ENCODE measurements around the gene PAK6.

The PAK6 gene

DNA sequence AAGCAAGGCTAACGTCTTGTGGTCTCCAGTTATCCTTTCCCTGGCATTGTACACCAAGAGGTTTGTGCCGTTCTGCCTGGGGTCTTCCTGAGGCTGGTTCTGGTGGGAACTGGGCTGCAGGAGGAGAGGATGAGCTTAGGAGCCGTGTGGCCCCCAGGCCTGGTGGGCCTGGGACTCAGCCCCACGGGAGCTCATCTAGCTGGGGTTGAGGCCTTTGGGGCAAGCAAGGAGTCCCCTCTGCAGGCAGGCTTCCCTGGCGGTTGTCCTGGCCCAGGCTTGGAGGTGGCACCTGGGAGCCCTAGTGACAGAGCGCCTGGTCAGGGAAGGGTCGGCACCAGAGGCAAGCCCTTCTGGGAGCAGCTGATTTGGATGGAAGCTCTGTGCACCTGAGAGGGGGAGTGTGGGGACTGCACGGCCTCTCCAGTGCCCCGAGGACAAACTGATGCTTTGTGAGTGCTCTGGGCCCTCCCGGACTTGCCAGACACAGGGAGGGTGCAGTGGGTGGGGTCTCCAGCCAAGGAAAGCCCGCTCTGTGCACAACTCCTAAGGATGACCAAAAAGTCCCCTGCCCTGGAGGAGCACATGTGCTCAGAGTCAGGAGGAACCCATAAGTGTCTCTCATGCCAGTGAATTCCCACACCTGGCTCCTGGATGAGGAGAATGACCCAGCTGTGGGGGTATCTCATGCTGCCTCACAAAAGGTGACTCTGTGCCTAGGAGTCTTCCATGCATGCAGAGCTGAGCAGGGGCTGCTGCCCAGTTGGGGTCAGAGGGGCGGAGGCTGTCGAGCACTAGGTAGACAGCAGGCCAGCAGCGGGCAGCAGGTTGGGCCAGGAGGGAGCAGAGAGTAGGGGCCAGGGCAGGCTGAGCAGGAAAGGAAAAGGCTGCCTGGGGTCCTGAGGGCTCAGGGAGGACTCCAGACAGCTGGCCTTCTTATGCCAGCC lies 2.7 kb downstream of the PAK6 start:
- DNase-seq (ENCODE audit: low spot score), result no peak

DNA sequence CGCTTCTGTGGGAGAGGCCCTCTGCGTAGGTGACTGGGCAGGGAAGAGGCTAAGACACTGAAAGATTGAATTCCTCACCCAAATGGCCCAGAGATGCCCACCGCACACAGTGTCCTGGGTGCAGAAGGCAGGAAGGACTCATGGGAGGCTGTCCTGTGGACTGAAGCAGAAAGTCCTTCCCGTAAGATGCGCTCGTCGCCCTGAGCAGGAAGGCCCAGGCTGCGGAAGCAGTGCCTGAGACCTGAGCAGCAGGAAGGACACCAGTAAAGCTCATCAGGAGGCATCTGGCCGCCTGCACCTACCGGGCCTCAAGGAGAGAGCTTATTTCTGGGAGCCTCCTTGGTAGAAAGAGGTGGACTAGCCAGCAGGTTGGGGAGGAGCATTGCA lies 3.3 kb downstream of the PAK6 start:
- DNase-seq (ENCODE audit: low spot score), result no peak

DNA sequence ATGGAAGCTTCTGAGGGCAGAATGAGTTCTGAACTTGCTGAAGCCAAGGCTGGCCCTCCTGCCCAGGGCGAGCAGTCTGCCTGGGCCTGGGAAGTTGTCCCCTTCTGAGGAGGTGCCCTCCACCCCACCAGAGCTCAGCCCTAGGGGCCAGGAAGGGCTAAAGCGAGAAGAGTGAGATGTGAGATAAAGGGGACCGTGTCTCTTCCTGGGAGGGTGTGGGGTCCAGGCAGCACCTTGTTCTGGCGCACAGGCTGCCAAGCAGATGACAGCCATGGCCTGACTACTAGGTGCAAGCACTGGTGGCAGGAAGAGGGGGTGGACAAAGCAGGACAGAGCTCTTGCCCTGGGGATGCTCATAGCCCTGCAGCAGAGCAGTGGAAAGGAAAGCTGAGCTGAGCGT lies 3.7 kb downstream of the PAK6 start:
- no peak for DNase-seq (ENCODE audit: low spot score)

DNA sequence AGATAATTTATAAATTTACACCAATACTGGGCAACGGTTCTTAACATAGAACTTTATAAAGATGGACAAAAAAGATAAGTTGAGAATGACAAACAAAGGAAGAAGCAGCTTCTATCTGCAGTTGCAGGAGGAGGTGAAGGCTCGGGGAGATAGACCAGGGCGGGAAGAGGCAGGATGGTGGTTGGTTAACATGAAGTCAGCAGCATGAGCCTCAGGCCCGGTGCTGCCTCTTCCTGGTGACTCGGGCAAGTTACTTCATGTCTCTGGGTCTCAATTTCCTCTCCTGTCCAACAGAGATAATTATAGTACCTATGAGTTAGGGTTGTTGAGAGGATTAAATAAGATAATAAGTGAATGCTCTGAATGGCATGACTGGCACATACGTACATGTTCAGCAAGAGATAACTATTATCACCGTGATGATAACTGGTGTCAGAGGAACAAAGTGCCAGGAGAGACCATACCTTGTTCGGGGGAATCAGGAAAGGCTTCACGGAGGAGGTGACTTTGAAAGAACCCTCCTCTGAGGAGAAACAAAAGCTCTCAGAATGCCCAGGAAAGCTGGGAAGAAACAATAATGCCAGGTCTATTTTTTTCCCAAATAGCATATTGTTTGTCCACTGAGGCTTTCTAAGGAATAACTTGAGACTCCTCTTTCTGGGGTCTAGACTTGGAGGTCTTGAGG lies 4.4 kb downstream of the PAK6 start:
- DNase-seq (ENCODE audit: low spot score), result no peak

DNA sequence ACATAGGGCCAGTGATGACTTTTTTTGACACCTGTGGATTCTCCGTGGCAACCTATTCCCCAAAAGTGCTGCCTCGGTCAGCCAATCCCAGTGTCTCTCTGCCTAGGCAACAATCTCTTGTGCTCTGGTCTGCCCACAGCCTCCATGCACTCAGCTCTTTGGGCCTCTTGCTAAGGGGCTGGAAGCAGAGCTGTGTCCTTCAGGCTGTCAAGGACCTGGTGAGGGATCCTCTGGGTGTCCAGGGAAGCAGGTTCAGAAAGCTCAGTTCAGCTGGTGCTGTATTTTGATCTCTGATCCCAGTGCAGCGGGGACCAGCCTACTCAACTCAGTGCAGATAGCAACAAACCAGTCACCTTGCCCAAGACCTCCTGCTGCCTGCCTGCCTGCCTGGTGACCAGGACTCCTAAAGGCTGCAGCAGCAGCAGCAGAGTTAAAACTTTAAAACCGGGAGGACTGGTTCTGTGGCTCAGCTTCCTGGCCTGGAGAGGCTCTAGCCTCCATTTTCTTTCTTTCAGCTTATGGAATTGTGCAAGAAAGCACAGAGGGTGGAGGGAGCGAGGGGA lies 6.2 kb downstream of the PAK6 start:
- no peak for DNase-seq (ENCODE audit: low spot score)

DNA sequence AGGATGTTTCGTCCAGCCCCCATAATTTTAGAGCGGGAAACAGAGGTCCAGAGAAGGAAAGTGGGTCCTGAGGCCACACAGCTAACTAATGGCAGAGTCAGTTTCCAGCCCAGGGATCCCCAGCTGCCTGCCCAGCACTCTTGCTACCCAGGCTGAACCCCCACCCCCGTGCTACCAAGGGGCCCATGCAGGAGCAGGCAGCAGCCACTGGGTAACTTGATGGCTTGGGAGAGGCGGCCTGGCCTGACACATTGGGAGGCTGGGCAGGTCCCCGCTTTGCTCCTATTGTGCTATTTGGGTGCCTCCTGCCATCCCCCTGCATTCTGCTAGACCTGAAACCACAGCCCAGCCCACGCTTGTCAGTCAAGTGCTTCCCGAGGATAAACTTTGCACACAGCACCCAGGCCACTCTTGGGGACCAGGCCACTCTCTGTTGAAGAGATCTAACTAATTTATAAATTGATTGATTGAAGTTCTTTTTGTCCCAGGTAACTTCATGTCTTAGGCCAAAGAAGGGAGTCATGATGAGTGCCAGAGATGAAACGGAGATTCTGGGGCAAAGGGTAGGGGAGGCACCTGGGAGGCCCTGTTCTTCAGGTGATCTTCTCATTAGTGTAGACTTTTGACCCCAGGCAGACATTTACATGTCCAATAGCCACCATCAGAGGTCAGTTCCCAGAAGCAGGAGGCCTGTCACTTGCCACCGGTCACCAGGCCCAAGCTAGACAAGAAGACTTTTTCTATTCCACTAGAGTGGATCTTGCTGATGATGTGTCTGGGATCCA lies 7.0 kb downstream of the PAK6 start:
- no peak for DNase-seq (ENCODE audit: low spot score)

DNA sequence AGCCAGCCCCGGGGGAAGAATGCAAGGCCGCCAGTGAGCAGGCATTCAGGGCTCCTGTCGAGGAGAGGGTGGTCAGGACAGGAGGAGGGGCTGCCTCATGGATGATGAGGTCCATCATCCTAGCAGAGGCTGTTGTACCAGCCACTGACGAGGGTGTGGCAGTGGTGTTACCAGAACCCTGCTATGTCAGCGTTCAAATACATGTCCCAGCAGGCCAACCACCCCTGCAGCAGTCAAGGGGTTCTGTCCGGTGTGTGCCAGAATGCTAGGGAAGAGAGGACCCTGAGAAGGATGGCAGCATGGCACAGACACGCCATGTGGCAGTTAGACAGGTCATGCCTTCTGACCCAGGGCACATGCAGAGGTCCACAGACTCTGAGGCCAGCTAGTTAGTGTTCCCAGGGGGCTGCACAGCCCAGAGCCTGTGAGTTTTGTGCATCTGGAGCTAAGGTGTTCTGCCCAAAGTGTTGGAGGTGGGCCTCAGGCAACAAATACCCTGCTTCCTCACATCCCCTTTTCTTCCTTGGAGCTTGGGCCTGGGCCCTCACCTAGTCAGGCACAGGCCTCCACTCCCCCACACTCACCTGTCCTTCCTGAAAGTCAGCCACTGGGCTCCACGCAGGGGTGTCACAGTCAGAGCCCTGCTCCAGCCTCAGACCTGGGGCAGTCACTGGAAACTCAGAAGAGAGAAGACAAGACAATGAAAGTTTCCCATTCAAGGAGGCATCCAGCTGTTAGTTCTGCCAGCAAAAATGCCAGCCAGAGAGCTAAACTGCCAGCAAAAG lies 7.8 kb downstream of the PAK6 start:
- no peak for DNase-seq (ENCODE audit: low spot score)

DNA sequence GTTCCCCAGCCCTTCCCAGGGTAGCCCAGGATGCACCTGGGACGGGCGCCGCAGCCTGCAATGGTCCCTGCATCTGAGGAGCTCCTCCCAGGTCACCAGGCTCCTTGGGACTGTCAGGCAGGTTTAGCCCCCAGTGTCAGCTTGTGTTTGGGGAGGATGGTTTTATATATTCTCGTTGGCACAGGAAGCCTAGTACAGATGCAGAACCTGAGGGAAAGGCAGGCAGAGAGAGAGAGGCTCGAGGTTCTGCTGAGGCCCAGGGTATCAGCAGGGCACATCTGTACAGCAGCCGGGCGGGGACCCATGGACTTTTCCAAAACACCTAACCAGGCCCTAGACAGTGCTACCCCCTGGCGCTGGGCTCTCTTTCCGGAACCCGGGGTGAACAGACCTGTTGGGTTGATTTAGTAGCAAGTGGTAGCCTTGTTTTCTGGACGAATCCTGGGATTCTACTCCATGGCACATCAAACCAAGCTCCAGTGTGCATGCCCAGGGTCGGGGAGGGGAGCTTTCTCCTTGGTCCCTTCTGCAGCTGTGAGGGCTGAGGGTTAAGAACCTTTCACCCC lies 8.6 kb downstream of the PAK6 start:
- no peak for DNase-seq (ENCODE audit: low spot score)

DNA sequence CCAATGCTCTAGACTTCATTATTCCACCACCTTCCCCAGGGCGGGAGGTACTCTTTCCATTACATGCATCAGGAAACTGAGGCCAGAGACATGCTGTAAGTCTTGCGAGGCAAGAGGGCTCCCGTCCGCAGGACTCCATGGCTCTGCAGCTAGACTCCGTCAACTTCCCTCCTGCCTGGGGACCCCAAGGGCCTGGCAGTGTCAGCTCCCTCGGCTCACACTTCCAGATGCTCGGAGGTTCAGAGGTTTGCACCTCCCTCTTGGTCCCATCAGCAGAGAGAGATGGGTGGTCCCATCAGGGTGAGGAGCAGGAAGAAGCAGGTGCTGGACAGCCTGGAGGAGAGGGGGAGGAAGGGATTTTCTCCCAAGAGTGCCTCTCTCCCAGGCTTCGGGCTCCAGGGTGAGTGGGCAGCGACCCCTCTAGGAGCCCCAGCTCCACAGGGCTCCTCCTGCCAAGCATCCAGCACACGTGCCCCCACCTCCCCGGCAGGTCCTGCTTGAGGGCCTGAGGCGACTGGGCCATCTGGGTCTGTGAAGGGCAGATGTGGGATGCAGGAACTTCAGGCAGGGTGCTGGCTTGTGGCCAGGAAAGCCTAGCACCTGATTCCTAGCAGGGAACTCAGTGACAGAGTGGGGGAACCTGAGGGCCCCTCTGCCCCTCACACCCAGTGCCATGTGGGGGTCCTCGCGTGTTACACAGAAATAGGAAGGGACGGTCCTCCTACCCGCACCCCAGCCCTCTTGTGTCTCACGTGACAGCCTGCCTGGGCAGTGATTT lies 9.3 kb downstream of the PAK6 start:
- DNase-seq (ENCODE audit: low spot score), result no peak

DNA sequence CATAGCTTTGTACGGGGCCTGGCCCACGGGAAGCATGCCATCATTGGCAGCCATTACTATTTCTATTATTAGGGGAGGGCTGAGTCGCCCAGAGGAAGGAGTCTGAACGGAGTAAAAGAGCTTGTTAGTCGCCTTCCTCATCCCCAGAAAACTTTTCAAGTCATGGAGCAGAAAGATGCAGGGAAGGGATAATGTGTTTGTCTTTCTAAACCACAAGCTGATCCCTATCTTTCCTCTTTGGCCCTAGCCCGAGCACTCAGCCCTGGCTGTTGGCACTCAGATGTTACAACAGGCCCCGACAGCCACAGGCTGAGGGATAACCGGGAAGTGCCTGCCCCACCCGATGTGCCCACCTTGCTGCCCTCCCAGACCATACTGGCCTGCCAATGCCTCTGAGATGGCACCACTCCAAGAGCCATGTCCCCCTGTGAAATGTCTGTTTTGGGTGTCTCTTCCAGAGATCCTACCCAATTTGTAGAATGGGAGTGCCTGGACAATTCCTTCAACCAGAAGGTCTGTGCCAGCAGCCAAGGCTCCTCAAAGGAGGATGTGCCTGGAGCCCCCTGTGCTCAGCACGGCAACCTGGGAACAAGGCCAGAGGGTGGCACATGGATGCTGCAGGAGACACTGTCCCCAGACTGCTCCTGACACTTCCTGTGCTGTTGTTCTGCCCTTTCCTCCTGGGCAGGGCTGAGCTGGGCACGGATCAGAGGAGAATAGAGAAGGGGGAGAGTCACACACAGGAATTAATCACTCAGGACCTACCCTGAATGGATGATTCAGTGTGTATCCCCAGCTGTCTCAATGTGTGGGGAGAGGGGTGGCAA lies 10.8 kb downstream of the PAK6 start:
- DNase-seq (ENCODE audit: low spot score), result peak; percentile 55

DNA sequence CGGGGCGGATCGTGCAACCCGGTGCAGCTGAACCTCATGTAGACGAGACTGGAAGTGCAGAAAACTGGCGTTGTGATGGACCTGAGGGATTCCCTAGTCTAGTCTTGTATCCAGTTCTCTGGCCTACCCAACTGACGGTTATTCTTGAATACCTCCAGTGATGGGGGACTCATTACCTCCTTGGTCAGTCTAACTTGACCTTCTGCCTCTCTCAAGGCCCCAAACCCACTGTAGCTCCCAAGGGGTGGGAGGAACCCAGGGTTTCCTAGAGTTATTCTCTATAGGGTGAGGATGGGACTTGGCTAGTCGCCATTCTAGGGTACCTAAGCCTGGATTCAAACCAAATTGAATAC lies 11.4 kb downstream of the PAK6 start:
- no peak for DNase-seq (ENCODE audit: low spot score)

DNA sequence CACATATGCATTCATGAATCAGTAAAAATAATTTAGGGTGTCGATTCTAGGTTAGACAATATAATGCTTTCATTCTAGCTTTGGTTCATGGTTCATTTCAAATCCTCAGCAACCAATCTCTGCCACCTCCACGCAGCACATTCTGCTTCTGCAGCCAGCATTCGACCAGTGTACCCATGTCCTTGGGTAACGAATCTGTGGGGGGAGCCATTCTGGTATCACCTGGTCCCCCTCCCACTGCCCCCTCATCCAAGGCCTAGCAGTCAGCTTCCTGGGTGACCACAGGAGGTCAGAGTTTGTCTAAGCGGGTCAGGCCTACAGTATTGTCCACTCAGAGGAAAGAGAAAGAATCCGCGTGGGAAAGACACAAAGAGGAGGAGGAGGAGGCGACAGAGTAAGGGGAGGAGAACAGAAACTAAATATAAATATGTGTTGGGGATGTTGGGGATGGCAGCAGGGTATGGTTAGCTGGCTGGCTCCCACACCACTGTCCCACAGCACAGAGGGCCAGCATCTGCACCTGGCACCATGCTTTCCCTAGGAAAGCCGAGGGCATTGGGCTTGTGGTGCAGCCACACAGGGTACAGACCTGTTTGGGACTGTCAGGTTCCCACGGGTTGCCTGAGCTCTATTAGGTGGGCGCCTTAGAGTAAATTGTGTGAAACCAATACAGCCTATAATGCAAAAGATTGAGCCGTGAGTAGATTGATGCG lies 12.1 kb downstream of the PAK6 start:
- no peak for DNase-seq (ENCODE audit: low spot score)

DNA sequence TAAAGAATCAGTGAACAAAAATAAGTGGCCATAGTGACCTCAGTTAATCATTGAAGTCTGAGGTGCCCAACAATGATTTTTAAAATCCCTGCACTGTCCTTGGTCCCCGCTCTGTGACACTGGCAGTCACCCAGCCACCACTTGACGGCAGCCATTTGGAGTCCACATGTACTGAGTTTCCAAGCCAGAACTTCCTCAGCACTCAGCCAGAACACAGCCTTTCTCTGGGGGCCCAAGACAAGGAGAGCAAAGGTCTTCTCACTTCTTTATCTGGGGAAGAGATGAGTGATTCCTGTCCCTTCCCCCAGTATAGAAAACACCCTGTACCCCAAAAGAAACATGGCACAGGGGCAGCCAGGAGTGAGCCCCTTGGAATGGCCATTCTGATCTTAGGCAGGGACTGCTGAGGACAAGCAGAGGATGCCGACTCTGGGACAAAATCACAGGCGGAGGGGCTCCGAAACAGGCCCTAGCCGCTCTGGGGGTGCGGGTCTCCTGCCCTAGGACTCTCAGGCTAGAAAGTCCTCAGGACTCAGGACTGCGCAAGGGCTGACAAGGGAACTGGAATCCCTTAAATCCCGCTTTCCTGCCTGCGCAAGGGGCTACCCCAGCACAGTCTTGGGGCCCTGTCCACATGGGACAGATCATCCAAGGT lies 12.8 kb downstream of the PAK6 start:
- no peak for DNase-seq (ENCODE audit: low spot score)

DNA sequence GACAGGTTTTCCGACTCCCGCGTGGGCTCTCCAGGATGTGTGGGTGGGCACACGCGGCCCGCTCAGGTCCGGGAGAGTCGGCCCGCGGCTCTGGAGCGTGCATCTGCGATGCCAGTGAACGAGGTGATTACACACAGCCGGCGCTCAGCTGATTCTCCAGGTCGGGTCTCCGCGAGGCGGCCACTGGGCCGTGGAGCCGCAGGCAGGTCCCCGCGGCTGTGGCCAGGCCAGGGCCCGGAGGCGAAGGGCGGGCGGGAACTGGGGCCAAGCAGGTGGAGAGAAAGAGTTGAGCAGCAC lies 13.2 kb downstream of the PAK6 start:
- no peak for DNase-seq (ENCODE audit: low spot score)

DNA sequence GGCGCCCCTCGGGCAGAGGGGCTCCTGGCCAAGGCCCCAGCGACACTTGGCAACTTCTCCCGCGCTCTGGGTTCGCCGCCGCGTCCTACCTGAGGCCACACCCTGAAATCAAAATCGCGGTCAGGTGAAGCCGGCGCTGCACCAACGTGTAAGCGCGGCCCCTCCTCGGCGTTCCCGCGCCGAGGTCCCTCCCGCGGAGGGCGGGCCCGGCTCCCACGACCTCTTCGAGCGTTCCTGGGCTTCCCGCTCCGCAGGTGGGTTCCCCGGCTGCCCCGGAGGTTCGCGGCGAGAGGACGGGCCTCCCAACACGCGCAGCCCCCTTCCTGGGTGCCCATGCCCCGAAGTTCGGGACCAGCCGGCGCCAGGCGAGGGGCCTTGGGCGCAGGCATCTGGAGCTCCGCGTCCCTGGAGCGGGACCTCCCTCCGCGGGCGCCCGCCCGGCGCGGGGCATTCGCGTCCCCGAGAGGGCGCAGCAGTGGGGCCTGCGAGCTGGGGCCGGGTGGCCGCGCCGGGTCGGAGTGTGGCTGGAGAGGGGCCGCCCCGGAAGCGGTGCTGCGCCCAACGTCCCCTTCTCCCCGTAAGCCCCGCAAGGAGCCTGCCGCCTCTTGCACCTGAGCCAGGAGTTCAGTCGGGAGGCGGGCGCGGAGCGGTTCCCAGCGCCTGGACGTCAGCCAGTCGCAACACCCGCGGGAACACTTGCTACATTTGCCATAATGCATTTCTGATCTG lies 13.7 kb downstream of the PAK6 start:
- DNase-seq (ENCODE audit: low spot score), result peak; percentile 49

DNA sequence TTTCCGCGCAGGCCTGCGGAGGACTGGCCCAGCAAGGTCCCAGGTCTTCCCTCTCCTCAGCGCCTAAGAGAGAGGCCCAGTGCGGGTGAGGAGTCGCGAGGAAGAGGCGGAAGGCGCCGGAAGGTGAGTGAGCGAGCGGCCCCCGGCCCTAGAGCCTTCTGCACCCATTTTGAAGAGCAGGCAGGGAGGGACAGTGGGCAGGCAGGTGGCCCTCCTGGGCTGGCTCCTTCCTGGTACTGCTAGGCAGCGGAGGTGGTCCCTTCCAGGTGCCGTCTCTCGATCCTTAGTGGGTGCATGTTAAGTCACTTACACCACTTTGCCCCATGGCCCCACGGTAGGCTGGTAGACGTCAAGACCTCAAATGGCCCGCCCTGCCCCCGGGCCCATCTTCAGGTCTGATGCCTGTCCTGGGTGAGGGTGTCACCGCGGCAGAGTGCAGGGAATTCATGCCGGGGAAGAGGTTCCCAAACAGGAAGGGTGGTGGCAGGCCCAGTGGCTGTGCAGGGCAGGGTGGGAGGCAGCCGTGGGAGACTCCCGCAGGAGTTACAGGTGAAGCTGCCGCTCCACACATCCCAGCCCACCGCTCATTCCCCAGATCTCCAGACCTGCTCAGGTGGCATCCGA lies 14.4 kb downstream of the PAK6 start:
- DNase-seq (ENCODE audit: low spot score), result no peak

DNA sequence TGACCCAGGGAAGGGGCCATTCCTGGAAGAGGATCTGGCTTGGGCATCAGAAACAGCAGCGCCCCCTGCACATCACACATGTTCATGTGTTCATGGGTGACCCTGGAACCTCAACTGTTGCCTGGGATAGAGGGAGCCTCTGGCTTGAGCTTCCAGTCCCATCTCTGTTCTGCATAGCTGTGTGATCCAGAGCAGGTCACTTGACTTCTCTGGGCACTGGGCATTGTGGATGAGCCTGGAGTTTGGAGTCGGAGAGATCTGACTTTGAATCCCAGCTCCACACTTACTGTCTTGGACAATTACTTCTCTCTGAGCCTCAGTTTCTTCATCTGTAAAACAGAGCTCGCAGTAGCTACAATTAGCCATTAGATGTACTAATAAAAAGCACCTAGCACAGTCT lies 15.6 kb downstream of the PAK6 start:
- DNase-seq (ENCODE audit: low spot score), result no peak
